Effector memory CD8-positive, alpha-beta T cell (primary cell): ENCODE data around the gene AP3S2.
"Not testable (repeated sequence)": the region's sequence is repeated elsewhere in the genome, so short reads cannot be mapped to it uniquely, and the experiment has no call there.

Source experiments
- ATAC-seq: fragments of 150-1000 bp; cut with Tn5 transposase; replicated peaks from 2 replicates; pipeline ENCODE4 v1.10.0; 2021; ENCODE audit warnings: mild to moderate bottlenecking, moderate library complexity
- DNase-seq, 3 experiments: peaks; one replicate each; pipeline ENCODE4 v3.0.0; 2021
- H3K27ac Mint-ChIP-seq, 2 donors: one replicate each; pipeline ENCODE4 v1.8.0; 2022; ENCODE audit warnings: mild to moderate bottlenecking in 2 of 2, mixed read lengths in 2 of 2, moderate library complexity in 2 of 2
- H3K27me3 Mint-ChIP-seq, 2 donors: one replicate each; pipeline ENCODE4 v1.8.0; 2022; ENCODE audit warnings: mixed read lengths in 2 of 2
- H3K36me3 Mint-ChIP-seq: one replicate; pipeline ENCODE4 v1.8.0; 2022; ENCODE audit warnings: mild to moderate bottlenecking, moderate library complexity, mixed read lengths; ENCODE audit not compliant: insufficient read depth
- H3K4me1 Mint-ChIP-seq, 2 donors: one replicate each; pipeline ENCODE4 v1.8.0; 2022; ENCODE audit warnings: low read depth in 2 of 2, mixed read lengths in 2 of 2
- H3K4me3 Mint-ChIP-seq, 2 donors: one replicate each; pipeline ENCODE4 v1.8.0; 2022; ENCODE audit warnings: mild to moderate bottlenecking in 2 of 2, mixed read lengths in 2 of 2, moderate library complexity in 2 of 2
- H3K9me3 Mint-ChIP-seq, 2 donors: one replicate each; pipeline ENCODE4 v1.8.0; 2022; ENCODE audit warnings: mixed read lengths in 2 of 2

AP3S2 gene

DNA sequence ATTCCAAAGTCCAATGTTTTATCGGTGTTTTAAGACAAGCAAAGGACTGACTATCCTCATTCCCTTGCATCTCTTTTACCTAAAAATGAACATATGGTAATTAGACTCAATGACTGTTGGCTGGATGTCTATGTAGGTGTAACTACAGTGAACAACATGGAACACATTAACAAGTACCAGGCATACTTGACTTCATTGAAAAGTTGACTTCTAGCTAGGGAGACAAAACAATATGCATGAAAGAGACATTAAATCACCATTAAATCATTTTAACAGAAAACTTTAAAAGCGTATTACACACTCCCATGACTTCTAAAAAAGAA is 44.9 kb downstream of the AP3S2 start:
- Mint-ChIP-seq H3K27me3 (no peaks in the 10 kb centered on the region), H3K36me3 (peaks cover 14% of the 10 kb centered on the region), H3K27ac (no peak overlapping the region), H3K4me3 (no peak overlapping the region), H3K4me1 (no peaks in the 10 kb centered on the region), H3K9me3 (no peaks in the 10 kb centered on the region)
- DNase-seq (no peak), ATAC-seq (no peak)

DNA sequence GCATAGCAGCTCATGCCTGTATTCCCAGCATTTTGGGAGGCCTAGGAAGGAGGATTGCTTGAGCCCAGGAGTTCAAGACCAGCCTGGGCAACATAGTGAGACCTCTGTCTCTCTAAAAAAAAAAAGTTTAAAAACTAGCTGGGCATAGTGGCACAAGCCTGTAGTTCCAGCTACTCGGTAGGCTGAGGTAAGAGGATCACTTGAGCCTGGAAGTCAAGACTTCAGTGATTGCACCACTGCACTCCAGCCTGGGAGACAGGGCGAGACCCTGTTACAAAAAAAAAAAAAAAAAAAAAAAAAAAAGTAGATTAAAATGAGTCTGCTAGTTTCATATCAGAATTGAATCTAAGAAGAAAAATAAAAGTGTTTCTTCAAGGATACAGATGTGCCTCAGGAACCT is 46.7 kb downstream of the AP3S2 start:
- H3K36me3 Mint-ChIP-seq = peaks cover 14% of the 10 kb centered on the region
- no peak for DNase-seq
- no peaks in the 10 kb centered on the region for H3K4me1 Mint-ChIP-seq
- H3K9me3 Mint-ChIP-seq = no peaks in the 10 kb centered on the region
- H3K27ac Mint-ChIP-seq = no peak overlapping the region
- no peaks in the 10 kb centered on the region for H3K27me3 Mint-ChIP-seq
- H3K4me3 Mint-ChIP-seq = no peak overlapping the region
- no peak for ATAC-seq

DNA sequence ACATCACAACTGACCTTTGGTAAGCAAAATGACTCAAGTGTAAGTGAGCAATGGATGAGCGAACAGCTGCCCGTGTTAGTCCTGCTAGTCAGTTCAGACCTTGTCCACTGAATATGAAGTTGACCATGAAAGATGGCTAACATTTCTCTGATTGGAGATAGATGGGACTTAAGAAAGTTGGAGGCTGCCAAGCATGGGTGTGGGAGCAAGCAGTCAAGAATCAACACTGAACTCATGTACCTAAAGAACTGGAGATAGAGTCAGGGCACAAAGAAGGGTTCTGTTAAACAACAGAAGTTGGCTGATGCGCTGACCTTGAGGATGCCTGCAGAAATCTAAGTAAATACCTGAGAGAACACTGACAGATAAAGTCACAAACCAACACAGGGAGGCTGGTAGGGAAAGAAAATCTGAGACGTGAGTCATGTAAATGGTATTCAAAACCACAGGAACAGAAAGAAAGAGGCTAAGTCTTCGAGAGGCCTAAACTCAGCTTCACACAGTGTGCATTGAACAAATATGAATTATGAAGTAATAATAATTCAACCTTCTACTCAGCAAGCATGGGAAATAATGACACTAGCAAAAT is 48.4 kb downstream of the AP3S2 start:
- Mint-ChIP-seq H3K27ac (peak overlapping the region in 1 of 2 donors; percentile 61), H3K4me1 (no peaks in the 10 kb centered on the region), H3K4me3 (no peak overlapping the region), H3K9me3 (no peaks in the 10 kb centered on the region), H3K27me3 (no peaks in the 10 kb centered on the region), H3K36me3 (peaks cover 14% of the 10 kb centered on the region)
- ATAC-seq (no peak), DNase-seq (no peak)

DNA sequence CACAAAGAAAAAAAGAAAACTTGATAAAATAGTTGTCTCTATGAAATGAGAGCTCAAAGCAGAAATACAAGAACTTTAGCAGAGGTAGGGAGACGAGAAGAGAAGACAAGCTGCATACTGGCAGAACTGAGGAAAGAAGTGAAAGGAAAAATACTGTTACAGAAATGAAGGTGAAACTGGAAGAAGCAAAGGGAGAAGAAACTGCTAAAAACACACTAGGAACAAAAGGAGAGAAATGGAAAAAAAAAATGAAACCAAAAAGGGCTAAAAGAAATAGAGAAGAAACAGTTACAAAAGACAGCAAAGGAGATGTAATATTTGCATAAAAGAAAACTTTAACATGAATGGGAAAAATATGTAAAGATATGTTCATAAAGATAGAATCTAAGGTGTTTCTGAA is 51.8 kb downstream of the AP3S2 start:
- no peaks in the 10 kb centered on the region for H3K9me3 Mint-ChIP-seq
- H3K27ac Mint-ChIP-seq = peak overlapping the region in 1 of 2 donors; percentile 6

DNA sequence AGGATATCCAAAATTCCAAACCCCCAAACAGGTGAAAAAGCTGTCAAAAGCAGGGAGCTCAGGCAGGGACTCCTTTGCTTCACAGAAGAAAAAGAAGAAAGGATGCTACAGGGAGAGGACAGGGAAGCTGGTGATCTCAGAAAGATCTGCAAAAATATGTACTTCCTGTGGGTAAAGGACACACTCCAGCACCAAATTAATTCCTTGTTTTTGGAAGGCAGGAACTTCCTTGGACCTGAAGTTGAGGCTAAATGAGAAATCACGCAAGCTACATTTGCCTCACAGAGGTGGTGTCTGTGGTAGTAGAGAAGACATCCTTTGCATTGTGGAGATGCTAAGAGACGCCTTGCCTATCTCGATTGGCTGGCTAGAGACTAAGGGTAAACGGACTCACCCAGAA is 52.5 kb downstream of the AP3S2 start:
- ATAC-seq (no peak), DNase-seq (no peak)
- no peak overlapping the region for H3K4me3 Mint-ChIP-seq
- no peaks in the 10 kb centered on the region for H3K9me3 Mint-ChIP-seq
- H3K36me3 Mint-ChIP-seq = peaks cover 12% of the 10 kb centered on the region
- no peaks in the 10 kb centered on the region for H3K27me3 Mint-ChIP-seq
- no peaks in the 10 kb centered on the region for H3K4me1 Mint-ChIP-seq
- peak overlapping the region in 1 of 2 donors; percentile 14 for H3K27ac Mint-ChIP-seq

More for the DNA sequence above, 51.8 kb downstream of the AP3S2 start:
- DNase-seq (no peak), ATAC-seq (no peak)
- H3K4me1 Mint-ChIP-seq = no peaks in the 10 kb centered on the region
- H3K27me3 Mint-ChIP-seq = no peaks in the 10 kb centered on the region
- peaks cover 10% of the 10 kb centered on the region for H3K36me3 Mint-ChIP-seq
- H3K4me3 Mint-ChIP-seq = no peak overlapping the region

DNA sequence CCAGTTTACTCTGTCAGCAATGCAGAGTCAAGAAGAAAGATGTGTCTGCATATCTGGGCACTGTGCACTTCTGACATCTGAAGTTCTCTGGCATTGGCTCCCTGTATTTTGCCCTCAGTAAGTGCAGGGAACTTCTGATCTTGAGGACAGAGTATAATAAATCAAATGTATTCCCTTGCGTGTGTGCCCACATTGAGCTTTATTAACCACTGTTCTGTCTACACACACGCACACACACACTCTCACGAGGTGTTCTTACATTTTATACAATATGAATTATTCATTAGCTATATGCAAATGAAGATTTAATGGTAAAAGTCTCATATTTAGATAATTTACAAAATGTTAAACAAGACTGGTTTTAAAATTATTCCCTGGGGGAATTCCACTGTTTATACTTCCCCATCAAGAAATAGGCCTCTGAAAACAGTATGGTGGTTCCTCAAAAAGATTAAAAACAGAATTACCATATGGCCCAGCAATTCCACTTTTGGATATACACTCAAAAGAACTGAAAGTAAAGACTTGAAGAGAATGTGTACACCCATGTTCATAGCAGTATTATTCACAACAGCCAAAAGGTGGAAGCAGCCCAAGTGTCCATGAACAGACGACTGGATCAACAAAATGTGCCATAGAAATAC is 54.5 kb downstream of the AP3S2 start:
- H3K4me3 Mint-ChIP-seq = no peak overlapping the region

DNA sequence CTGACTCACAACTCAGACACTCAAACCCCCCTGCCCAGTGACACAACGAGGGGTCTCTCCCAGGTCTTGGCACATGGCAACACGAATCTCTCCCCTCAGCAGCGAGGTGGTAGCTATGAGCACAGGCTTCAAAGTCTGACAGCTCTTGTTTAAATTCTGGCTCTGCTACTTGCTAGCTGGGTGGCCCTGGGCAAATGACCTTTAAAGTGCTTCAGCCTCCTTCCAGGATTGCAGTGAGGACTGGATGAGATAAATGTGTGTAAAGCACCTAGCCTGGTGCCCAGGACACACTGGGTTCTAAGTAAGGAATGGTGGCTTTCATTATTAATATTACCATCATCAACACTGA is 56.0 kb downstream of the AP3S2 start:
- Mint-ChIP-seq H3K27me3 (no peaks in the 10 kb centered on the region), H3K36me3 (peaks cover 28% of the 10 kb centered on the region), H3K27ac (peak overlapping the region; percentile 33 to 64), H3K4me1 (no peaks in the 10 kb centered on the region), H3K9me3 (no peaks in the 10 kb centered on the region), H3K4me3 (no peak overlapping the region)
- no peak for DNase-seq
- ATAC-seq = no peak

More for the DNA sequence above, 54.5 kb downstream of the AP3S2 start:
- H3K27ac Mint-ChIP-seq = peak overlapping the region in 1 of 2 donors; percentile 33
- no peaks in the 10 kb centered on the region for H3K27me3 Mint-ChIP-seq
- H3K4me1 Mint-ChIP-seq = no peaks in the 10 kb centered on the region
- no peaks in the 10 kb centered on the region for H3K9me3 Mint-ChIP-seq
- ATAC-seq (no peak), DNase-seq (no peak)
- H3K36me3 Mint-ChIP-seq = peaks cover 20% of the 10 kb centered on the region

DNA sequence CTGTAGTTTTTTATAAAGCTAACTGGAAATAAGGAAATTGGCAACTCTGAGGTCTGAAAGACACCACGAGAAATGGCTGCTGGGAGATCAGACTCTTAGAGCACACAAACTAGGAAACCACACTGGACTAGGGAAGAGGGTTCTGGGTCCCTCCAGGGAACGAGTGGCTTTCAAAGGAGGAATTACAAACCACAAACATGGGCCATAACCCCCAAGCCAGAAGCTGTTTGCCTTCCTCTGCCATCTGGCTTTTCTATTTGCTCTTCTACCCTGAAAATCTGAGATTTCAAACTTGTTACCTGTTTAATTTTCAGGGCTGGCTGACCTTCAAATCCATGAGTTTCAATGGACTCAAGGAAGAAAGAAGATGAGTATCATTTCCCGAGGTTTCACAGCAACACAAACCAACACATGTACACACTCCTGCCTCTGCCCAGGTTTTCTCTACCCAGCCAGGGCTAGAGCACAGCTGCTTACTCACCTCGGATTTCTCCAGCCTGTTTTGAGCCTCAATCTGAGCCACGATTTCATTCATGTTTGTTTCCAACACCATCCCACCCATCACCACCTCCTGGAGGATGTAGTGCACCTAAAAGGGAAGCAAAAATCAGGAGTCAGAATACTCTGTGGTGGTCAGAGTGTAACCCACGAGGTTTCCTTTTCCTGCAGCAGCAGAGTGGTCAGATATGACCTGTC is 56.5 kb downstream of the AP3S2 start:
- peak overlapping the region; percentile 33 to 64 for H3K27ac Mint-ChIP-seq
- H3K27me3 Mint-ChIP-seq = no peaks in the 10 kb centered on the region
- no peaks in the 10 kb centered on the region for H3K4me1 Mint-ChIP-seq
- H3K36me3 Mint-ChIP-seq = peaks cover 28% of the 10 kb centered on the region
- H3K9me3 Mint-ChIP-seq = no peaks in the 10 kb centered on the region
- no peak overlapping the region for H3K4me3 Mint-ChIP-seq
- ATAC-seq = no peak
- DNase-seq = no peak

DNA sequence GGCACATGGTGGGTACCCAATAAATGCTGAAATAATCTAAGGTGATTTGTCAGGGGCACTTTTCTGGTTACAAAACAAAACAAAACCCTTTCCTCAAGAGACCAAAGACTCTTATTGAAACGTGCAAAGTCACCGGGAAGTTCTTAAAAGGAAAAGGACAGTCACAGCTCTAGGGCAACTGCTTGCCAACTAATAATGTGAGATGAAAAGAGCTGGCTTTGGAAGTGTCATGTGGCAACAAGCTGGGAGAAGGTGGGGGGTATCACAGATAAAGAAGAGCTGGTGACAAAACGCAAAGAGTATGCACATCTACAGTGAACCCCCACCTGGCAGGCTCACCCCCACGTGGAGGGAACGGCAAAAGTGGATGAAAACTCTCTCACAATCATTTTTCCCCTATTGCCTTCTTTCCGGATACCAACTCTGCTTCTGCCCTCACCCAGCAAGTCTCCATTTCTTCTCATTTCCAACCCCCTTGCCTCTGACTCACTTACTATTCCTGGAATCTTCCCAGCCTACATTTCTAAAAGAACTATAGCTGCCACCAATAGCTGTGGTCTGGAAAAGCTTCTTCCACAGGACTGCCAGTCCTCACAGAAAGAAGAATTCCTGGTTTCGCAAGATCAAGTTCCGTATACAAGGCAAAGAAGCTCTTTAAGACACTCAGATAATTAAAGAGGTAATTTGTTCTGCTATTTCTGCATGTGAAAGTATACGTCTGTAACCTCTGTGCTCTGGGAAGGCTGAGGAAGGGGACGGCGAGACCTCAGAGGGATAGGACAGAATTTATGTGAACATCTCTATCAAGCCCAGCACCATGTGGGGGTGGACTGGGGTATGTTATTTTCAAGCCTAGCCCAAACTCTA is 57.3 kb downstream of the AP3S2 start:
- H3K27ac Mint-ChIP-seq = no peak overlapping the region
- DNase-seq (no peak), ATAC-seq (no peak)
- no peaks in the 10 kb centered on the region for H3K9me3 Mint-ChIP-seq
- H3K27me3 Mint-ChIP-seq = no peaks in the 10 kb centered on the region
- no peaks in the 10 kb centered on the region for H3K4me1 Mint-ChIP-seq
- peaks cover 34% of the 10 kb centered on the region for H3K36me3 Mint-ChIP-seq
- H3K4me3 Mint-ChIP-seq = no peak overlapping the region

DNA sequence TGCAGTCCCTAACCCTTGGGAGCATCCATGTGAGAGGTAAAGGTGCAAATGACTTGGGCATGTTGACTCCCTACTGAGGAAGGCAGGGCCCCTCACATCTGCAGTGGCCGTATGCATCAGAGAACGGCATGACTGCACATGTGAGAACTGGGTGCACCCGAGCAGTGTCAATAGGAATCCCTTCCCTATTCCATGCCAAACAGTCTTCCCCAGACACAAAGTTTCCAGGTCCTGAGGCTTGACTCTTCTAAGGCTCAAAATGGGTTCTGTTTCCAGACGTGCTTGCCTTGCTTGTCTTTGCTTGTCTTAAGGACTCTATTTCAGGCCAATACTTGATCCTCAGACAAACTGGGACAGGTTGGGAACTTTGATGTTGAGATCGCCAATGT is 58.6 kb downstream of the AP3S2 start:
- Mint-ChIP-seq H3K27me3 (no peaks in the 10 kb centered on the region), H3K9me3 (no peaks in the 10 kb centered on the region), H3K4me1 (no peaks in the 10 kb centered on the region), H3K36me3 (peaks cover 35% of the 10 kb centered on the region), H3K4me3 (no peak overlapping the region), H3K27ac (no peak overlapping the region)
- DNase-seq = no peak
- no peak for ATAC-seq

DNA sequence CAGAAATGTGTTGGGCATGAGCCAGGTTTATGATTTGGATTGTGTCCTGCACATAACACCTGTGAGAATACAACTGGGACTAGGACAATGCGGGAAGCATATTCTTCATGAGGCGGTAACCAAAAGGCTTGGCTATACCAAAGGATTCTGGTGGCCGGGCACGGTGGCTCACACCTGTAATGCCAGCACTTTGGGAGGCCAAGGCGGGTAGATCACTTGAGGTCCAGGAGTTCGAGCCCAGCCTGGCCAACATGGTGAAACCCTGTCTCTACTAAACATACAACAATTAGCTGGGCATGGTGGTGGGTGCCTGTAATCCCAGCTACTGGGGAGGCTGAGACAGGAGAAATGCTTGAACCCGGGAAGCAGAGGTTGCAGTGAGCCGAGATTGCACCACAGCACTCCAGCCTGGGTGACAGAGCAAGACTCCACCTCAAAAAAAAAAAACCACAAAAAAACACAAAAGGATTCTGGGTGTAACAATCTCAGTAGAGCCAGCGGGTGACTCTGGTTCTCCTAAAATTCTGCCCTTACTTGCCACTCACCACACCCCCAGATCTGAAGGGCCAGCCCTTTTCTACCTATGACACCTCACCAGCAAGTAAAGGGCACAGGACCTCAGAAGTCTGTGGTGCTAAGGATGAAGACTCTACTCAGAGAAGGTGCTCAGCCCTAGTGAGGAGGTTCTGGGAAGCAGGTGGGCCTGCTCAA is 59.2 kb downstream of the AP3S2 start:
- not testable (repeated sequence) for ATAC-seq, H3K27me3 Mint-ChIP-seq, H3K27ac Mint-ChIP-seq, DNase-seq, H3K4me1 Mint-ChIP-seq, H3K4me3 Mint-ChIP-seq, H3K9me3 Mint-ChIP-seq
- H3K36me3 Mint-ChIP-seq = peaks cover 33% of the 10 kb centered on the region

DNA sequence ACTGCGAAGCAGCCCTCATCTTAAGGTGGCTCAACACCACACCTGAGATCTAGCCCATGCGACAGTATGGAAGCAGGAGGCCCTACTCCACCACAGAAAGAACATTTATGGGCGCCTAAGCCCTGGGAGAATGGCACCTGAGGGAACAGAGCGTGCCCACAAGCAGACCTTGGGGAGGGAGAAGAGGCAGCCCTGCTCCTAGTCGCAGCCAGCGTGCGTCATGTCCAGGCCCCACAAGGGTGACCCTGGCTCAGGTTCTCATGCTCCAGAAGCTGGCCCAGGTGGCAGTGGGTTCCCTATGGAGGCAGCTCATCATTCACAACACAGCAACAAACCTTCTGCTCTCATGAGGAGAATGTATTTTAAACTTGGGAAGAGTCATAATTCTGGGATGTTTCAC is 59.8 kb downstream of the AP3S2 start:
- H3K36me3 Mint-ChIP-seq = peaks cover 31% of the 10 kb centered on the region
- no peaks in the 10 kb centered on the region for H3K27me3 Mint-ChIP-seq
- peaks cover 0 to 4% of the 10 kb centered on the region in 2 donors for H3K4me1 Mint-ChIP-seq
- H3K9me3 Mint-ChIP-seq = no peaks in the 10 kb centered on the region
- H3K27ac Mint-ChIP-seq = no peak overlapping the region
- no peak for DNase-seq
- H3K4me3 Mint-ChIP-seq = no peak overlapping the region
- ATAC-seq = no peak

DNA sequence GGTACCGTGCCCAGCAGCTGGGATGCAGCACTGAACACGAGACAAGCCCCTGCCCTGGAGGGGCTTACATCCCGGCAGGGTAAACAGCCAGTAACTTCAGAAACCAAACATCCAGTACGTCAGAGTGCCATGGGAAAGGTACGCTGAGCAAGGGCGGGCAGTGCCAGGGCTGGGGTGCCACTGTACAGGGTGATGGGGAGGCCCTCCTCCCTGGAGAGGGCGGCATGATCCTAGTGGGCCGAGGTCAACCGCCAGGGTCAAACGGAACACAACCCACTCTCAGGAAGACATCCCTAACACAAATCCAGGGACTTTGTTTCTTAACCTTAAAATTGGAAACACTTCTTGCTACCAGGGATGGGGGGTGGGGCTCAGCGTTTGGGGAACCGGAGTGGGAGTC is 63.2 kb downstream of the AP3S2 start:
- Mint-ChIP-seq H3K4me1 (peaks cover 2 to 4% of the 10 kb centered on the region in 2 donors), H3K4me3 (no peak overlapping the region)

More for the DNA sequence above, 63.2 kb downstream of the AP3S2 start:
- H3K36me3 Mint-ChIP-seq = peaks cover 27% of the 10 kb centered on the region
- H3K27ac Mint-ChIP-seq = peak overlapping the region in 1 of 2 donors; percentile 72
- H3K27me3 Mint-ChIP-seq = no peaks in the 10 kb centered on the region
- no peaks in the 10 kb centered on the region for H3K9me3 Mint-ChIP-seq
- DNase-seq (no peak), ATAC-seq (no peak)
